Measurements from ENCODE around the gene CENPH.
"Not testable (repeated sequence)": the region's sequence is repeated elsewhere in the genome, so short reads cannot be mapped to it uniquely, and the experiment has no call there.

The CENPH gene

GRCh38 chr5:69189162-69190086, at the start of gene CENPH:
Gene CENPH, plus strand, starts transcription at chr5:69189583. Its CDS starts 52 bp downstream, at chr5:69189635.
- DNase-seq, result peak; percentile 12 to 93 (median 75)

GRCh38 chr5:69140239-69140638, 49.1 kb upstream of the CENPH start:
- DNase-seq, result not testable (repeated sequence)

GRCh38 chr5:69140827-69141226, 48.6 kb upstream of the CENPH start:
- DNase-seq, result no peak

GRCh38 chr5:69148576-69148975, 40.8 kb upstream of the CENPH start:
- DNase-seq, result not testable (repeated sequence)

GRCh38 chr5:69148981-69149675, 40.3 kb upstream of the CENPH start:
- no peak for DNase-seq

GRCh38 chr5:69149676-69150010, 39.7 kb upstream of the CENPH start:
- DNase-seq, result no peak

- no peak for DNase-seq
Measured at GRCh38 chr5:69152731-69153130, 36.7 kb upstream of the CENPH start.

- no peak for DNase-seq
Measured at GRCh38 chr5:69156456-69156855, 32.9 kb upstream of the CENPH start.

- DNase-seq, result no peak
Measured at GRCh38 chr5:69158039-69158438, 31.3 kb upstream of the CENPH start.

GRCh38 chr5:69160651-69161050, 28.7 kb upstream of the CENPH start:
- DNase-seq, result no peak

GRCh38 chr5:69166686-69167492, 22.5 kb upstream of the CENPH start, which contains the start of gene CCNB1:
Gene CCNB1, plus strand, starts transcription at chr5:69167150. Its CDS starts 113 bp downstream, at chr5:69167263.
- DNase-seq, result peak; percentile 72 to 98 (median 95)

- DNase-seq, result no peak
Measured at GRCh38 chr5:69167493-69167855, 21.9 kb upstream of the CENPH start.

- DNase-seq, result no peak
Measured at GRCh38 chr5:69167929-69168328, 21.5 kb upstream of the CENPH start.

GRCh38 chr5:69170495-69170894, 18.9 kb upstream of the CENPH start:
- DNase-seq, result no peak

GRCh38 chr5:69170969-69171368, 18.4 kb upstream of the CENPH start:
- no peak for DNase-seq

- not testable (repeated sequence) for DNase-seq
Measured at GRCh38 chr5:69181659-69182293, 7.6 kb upstream of the CENPH start.

- no peak for DNase-seq
Measured at GRCh38 chr5:69184621-69185020, 4.8 kb upstream of the CENPH start.

- no peak for DNase-seq
Measured at GRCh38 chr5:69187342-69187741, 2.0 kb upstream of the CENPH start.

GRCh38 chr5:69188811-69189161, 597 bp upstream of the CENPH start:
- DNase-seq, result peak in 1 of 51 donors; percentile 24

GRCh38 chr5:69202497-69202896, 13.1 kb downstream of the CENPH start:
- DNase-seq, result no peak

GRCh38 chr5:69206528-69207190, 17.3 kb downstream of the CENPH start:
- DNase-seq, result no peak

All from hypothalamus (tissue), 51 donors.